ENCODE measurements around the gene GAL3ST2.
"Not testable (repeated sequence)": the region's sequence is repeated elsewhere in the genome, so short reads cannot be mapped to it uniquely, and the experiment has no call there.

GAL3ST2 gene

GRCh38 chr2:241822264-241822623, 45.6 kb downstream of the GAL3ST2 start:
- no peak for DNase-seq

- not testable (repeated sequence) for DNase-seq
Measured at GRCh38 chr2:241823531-241824437, 47.2 kb downstream of the GAL3ST2 start.

GRCh38 chr2:241827394-241827793, 50.8 kb downstream of the GAL3ST2 start:
- no peak for DNase-seq

- no peak for DNase-seq
Measured at GRCh38 chr2:241833101-241833663, 56.6 kb downstream of the GAL3ST2 start.

- not testable (repeated sequence) for DNase-seq
Measured at GRCh38 chr2:241833756-241834526, 57.3 kb downstream of the GAL3ST2 start.

GRCh38 chr2:241834527-241835210, 58.0 kb downstream of the GAL3ST2 start:
- DNase-seq = no peak

GRCh38 chr2:241835611-241836010, 59.0 kb downstream of the GAL3ST2 start:
- DNase-seq = no peak

GRCh38 chr2:241836292-241836691, 59.7 kb downstream of the GAL3ST2 start:
- no peak for DNase-seq

- DNase-seq = no peak
Measured at GRCh38 chr2:241837197-241837965, 60.8 kb downstream of the GAL3ST2 start.

GRCh38 chr2:241841181-241842066, 64.8 kb downstream of the GAL3ST2 start:
- DNase-seq = no peak

- no peak for DNase-seq
Measured at GRCh38 chr2:241842067-241842415, 65.4 kb downstream of the GAL3ST2 start.

GRCh38 chr2:241842620-241843211, 66.1 kb downstream of the GAL3ST2 start:
- DNase-seq = no peak

- no peak for DNase-seq
Measured at GRCh38 chr2:241843321-241844065, 66.9 kb downstream of the GAL3ST2 start.

- DNase-seq = no peak
Measured at GRCh38 chr2:241844066-241844728, 67.6 kb downstream of the GAL3ST2 start.

- no peak for DNase-seq
Measured at GRCh38 chr2:241844831-241845578, 68.4 kb downstream of the GAL3ST2 start.

GRCh38 chr2:241846406-241846805, 69.8 kb downstream of the GAL3ST2 start:
- DNase-seq = no peak

GRCh38 chr2:241848761-241849615, 72.4 kb downstream of the GAL3ST2 start:
- DNase-seq = no peak
